Right atrium auricular region (tissue), 2 donors: ENCODE data around the gene CDK12. TPM values are rescaled to one million over a fixed set of nuclear protein-coding genes. Genes with fewer than 3 reads are reported as not detected.

ENCODE experiments used
- DNase-seq: peaks from one replicate; pipeline ENCODE4 v3.0.0-alpha.2; 2019; ENCODE audit warnings: low spot score
- H3K27ac ChIP-seq, 2 donors: fragments of 200-600 bp; sonication (generic); 1 replicate in 1 of 2; 2 replicates in 1 of 2; pipeline ENCODE4 v1.5.1; 2016 to 2019
- H3K27me3 ChIP-seq, 2 donors: fragments of 200-600 bp; sonication (generic); one replicate each; pipeline versions ENCODE4 v1.5.1 to v1.6.0; 2017 to 2019
- H3K36me3 ChIP-seq: fragments of 200-600 bp; sonication (generic); one replicate; pipeline ENCODE4 v1.5.1; 2016
- H3K4me1 ChIP-seq, 2 donors: fragments of 200-600 bp; sonication (generic); one replicate each; pipeline versions ENCODE4 v1.5.1 to v1.6.0; 2017 to 2019
- H3K4me3 ChIP-seq, 2 donors: fragments of 200-600 bp; sonication (generic); 1 replicate in 1 of 2; 2 replicates in 1 of 2; pipeline ENCODE4 v1.5.1; 2017 to 2019; ENCODE audit warnings: mild to moderate bottlenecking in 1 of 2, moderate library complexity in 1 of 2
- H3K9me3 ChIP-seq, 2 donors: fragments of 200-600 bp; sonication (generic); one replicate each; pipeline ENCODE4 v1.5.1; 2019
- total RNA-seq, 2 donors: library from RNA; depleted of rRNA; stranded (reverse); fragments of >200 nt; gene quantifications; one replicate each; pipeline ENCODE4 v1.1.0, GENCODE V29; 2016
- TF ChIP-seq, protein P1 (sequence below), 2 donors: fragments of 200-600 bp; sonication (generic); IDR thresholded peaks; one replicate each; pipeline ENCODE4 v1.5.1; 2019; ENCODE audit warnings: antibody characterized with exemption in 2 of 2

CDK12 gene
- total RNA-seq, 2 donors from 2014 or later: 15.9 to 18.9 TPM

DNA sequence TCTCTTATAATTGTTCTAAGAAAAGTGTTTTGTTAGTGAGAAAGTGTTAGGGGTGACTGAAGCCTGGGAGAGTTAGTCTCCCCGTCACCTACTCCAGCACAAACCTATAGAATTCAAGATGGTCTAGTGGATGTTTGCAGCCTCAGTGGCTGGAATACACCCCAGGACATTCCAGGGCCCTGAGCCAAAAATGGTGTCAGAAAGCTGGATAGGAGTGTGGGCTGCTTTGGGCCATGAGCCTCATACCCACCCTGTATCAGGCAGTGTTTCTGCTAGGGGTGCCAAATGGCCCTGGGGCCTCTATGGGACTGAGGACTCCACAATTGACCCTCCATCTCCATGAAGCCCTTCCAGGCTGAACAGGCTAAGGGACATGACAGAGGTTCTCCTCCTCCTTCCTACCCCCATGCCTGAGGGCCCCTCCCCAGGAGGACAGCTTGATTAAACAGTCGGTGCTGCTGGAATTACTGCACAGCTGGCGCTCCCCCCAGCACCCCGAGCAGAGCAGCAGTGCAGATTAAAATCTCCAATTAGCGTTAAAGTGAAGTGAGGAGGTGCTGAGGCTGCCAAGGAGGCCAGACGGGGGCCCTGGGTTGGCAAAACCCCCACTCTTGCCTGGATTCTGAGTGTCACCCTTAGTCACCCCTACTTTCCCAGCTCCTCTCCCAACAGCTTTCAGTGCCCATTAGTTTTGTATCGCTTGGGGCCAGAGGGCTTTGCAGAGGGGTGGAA lies 87.4 kb downstream of the CDK12 start:
- Histone ChIP-seq H3K27ac (peak overlapping the region in 1 of 2 donors; percentile 19), H3K27me3 (no peaks in the 10 kb centered on the region)
- peak; percentile 60 for DNase-seq

DNA sequence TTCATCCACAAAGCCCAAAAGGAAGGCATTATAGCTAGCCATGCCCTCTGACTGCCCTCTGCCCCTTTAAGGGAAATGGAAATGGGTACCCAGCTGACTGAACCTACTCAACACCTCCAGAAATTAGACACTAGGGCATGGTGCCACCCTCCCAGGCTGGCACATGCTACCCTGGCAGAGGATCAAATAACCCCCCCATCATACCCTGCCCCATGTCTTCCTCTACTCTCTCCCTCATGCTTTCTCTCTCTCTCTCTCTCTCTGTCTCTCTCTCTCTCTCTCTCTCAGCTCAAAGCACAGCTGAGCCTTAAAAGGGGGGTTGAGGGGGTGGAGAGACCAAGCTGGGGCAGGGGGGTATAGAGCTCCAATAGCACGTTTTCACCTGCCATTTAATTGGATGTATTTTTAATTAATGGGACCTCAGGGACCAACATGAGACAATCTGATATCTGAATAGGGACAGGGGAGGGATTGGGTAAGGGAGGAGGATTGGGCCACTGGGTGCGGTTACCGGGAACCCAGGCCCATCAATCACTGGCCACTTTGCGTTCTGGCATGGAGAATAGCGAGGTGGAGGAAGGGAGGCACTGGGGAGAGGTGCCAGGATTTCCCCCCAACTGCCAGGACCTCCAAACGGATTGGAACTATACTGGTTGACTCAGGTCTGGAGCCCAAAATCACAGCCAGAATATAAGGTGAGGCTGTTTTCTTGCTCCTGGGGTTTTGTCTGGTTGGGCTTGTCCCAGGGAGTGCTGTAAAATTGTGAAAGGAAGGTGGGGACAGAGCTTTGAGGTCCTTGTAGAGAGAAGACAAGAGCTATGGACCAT lies 88.7 kb downstream of the CDK12 start:
- Histone ChIP-seq H3K27ac (no peak overlapping the region), H3K4me3 (no peak overlapping the region), H3K27me3 (no peaks in the 10 kb centered on the region), H3K36me3 (peaks cover 23% of the 10 kb centered on the region), H3K9me3 (no peaks in the 10 kb centered on the region), H3K4me1 (peaks cover 0 to 20% of the 10 kb centered on the region in 2 donors)
- TF ChIP-seq, protein P1, sequence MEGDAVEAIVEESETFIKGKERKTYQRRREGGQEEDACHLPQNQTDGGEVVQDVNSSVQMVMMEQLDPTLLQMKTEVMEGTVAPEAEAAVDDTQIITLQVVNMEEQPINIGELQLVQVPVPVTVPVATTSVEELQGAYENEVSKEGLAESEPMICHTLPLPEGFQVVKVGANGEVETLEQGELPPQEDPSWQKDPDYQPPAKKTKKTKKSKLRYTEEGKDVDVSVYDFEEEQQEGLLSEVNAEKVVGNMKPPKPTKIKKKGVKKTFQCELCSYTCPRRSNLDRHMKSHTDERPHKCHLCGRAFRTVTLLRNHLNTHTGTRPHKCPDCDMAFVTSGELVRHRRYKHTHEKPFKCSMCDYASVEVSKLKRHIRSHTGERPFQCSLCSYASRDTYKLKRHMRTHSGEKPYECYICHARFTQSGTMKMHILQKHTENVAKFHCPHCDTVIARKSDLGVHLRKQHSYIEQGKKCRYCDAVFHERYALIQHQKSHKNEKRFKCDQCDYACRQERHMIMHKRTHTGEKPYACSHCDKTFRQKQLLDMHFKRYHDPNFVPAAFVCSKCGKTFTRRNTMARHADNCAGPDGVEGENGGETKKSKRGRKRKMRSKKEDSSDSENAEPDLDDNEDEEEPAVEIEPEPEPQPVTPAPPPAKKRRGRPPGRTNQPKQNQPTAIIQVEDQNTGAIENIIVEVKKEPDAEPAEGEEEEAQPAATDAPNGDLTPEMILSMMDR (IDR thresholded peaks at IDR 0.05): no peak
- no peak for DNase-seq

More for the DNA sequence above, 87.4 kb downstream of the CDK12 start:
- Histone ChIP-seq H3K36me3 (peaks cover 23% of the 10 kb centered on the region), H3K9me3 (no peaks in the 10 kb centered on the region), H3K4me1 (peaks cover 0 to 20% of the 10 kb centered on the region in 2 donors), H3K4me3 (no peak overlapping the region)
- TF ChIP-seq, protein P1 (IDR thresholded peaks at IDR 0.05): no peak

DNA sequence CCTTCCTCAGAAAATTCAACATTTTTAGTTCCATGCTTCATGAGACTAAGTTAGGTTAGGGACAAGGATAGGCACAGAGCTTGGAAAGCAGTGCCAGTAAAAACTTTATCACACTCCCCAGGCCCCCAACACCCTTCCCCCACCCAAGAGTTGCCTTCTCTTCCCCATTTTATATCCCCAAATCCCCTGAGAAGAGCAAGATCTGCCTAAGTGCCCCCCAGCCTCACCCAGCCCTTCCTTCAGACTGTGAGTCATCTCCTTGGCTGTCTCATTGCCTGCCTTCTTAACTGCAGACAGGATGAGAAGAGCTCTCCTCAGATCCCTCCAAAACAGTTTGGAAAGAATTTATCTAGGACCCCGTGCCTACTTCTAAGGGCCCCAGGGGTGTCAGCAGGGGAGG lies 90.6 kb downstream of the CDK12 start:
- H3K4me1 ChIP-seq: peaks cover 0 to 20% of the 10 kb centered on the region in 2 donors
- H3K36me3 ChIP-seq: peaks cover 32% of the 10 kb centered on the region
- no peaks in the 10 kb centered on the region for H3K27me3 ChIP-seq
- no peak overlapping the region for H3K27ac ChIP-seq
- no peaks in the 10 kb centered on the region for H3K9me3 ChIP-seq
- TF ChIP-seq, protein P1 (IDR thresholded peaks at IDR 0.05): no peak
- no peak for DNase-seq
- H3K4me3 ChIP-seq: no peak overlapping the region

DNA sequence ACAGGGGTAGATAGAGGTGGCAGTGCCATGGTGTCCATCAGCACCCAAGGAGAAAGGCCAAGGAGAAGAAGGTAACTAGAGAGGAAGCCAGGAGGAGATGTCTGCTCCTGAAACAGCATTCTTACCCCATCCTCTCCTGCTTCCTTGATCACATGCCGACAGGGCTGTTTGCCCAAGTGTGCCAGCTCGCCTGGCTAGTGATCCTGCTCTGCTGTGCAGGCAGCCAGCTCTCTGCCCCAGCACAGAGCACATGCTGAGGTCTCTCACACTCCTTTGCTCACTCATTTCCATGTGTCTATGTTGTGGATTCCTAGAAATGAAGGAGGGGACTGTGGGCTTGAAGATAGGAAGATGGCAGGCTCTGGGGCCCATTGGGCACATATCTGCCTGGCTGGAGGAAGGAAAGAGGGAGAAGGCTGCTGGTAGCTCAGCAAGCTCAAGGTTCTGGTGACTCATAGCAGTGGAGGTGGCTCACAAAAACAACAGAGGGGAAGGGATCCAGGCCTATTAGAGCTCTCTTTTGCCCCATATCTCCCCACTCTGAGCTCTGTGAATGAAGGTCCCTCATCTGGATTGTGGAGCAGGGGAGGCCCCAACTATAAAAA lies 92.2 kb downstream of the CDK12 start:
- H3K4me3 ChIP-seq: no peak overlapping the region
- no peaks in the 10 kb centered on the region for H3K27me3 ChIP-seq
- no peaks in the 10 kb centered on the region for H3K9me3 ChIP-seq
- peaks cover 0 to 13% of the 10 kb centered on the region in 2 donors for H3K4me1 ChIP-seq
- TF ChIP-seq, protein P1 (IDR thresholded peaks at IDR 0.05): no peak
- no peak for DNase-seq
- H3K27ac ChIP-seq: no peak overlapping the region
- peaks cover 34% of the 10 kb centered on the region for H3K36me3 ChIP-seq

DNA sequence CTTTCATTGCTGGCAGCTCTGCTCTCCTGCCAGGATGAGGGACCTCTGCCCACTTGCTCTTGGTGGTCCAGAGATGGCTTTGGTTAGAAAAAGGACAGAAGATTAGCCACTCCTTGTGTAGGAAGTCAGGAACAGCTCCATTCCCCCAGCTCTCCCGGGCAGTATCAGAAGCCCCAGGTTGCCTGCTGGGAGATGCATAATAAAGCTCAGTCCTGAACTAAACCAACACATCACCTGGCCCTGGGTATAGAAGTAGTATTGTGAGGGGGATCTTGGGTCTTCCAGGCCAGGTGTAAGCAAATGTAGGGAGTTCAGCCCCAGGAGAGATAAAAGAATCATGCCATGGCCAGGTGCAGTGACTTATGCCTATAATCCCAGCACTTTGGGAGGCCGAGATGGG lies 94.1 kb downstream of the CDK12 start:
- TF ChIP-seq, protein P1 (IDR thresholded peaks at IDR 0.05): no peak

More for the DNA sequence above, 94.1 kb downstream of the CDK12 start:
- Histone ChIP-seq H3K9me3 (no peaks in the 10 kb centered on the region), H3K27me3 (no peaks in the 10 kb centered on the region), H3K4me3 (no peak overlapping the region), H3K27ac (no peak overlapping the region), H3K4me1 (no peaks in the 10 kb centered on the region), H3K36me3 (peaks cover 34% of the 10 kb centered on the region)
- DNase-seq: no peak
